ENCODE results near the gene NRG4. TPM values are rescaled to one million over a fixed set of nuclear protein-coding genes. Genes with fewer than 3 reads are reported as not detected.

The NRG4 gene
- total RNA-seq, 1 experiment from 2014 or later = 1.0 TPM

- DNase-seq (ENCODE audit: low read depth, low spot score) (no peak), ATAC-seq (peak; percentile 40; the same call in 1 of the 2 replicates)
- intact Hi-C loops (cut with micrococcal nuclease) = no loop called here
- RAD21 ChIA-PET (ENCODE audit: low non-redundant PET in 1 of 2, low total read pairs in 2 of 2, uncharacterized antibody in 2 of 2, unreplicated experiment in 2 of 2) = no interaction called here
- no peak overlapping the region for H3K9ac ChIP-seq (ENCODE audit: low read length)
- H3K79me2 ChIP-seq (ENCODE audit: insufficient read depth, low read length) = no peaks in the 10 kb centered on the region
- BruUV-seq (replicated peaks) = TSS peak; percentile 31
- no peak for TF ChIP-seq REST (IDR thresholded peaks at IDR 0.05; ENCODE audit: low read depth)
- TF ChIP-seq EZH2phosphoT487 (IDR thresholded peaks at IDR 0.05; ENCODE audit: borderline replicate concordance) = no peak
- no peak for TF ChIP-seq POLR2AphosphoS5 (IDR thresholded peaks at IDR 0.05; ENCODE audit: low read depth, low read length)
- no peak for TF ChIP-seq SP1 (IDR thresholded peaks at IDR 0.05; ENCODE audit: low read depth)
- TF ChIP-seq EZH2 (IDR thresholded peaks at IDR 0.05) = no peak
- no peak for TF ChIP-seq CEBPB (IDR thresholded peaks at IDR 0.05; ENCODE audit: low read depth)
- no peak for TF ChIP-seq RAD21 (IDR thresholded peaks at IDR 0.05; ENCODE audit: low read depth)
- TF ChIP-seq ZFX (IDR thresholded peaks at IDR 0.05) = no peak
- TF ChIP-seq EGR1 (IDR thresholded peaks at IDR 0.05; ENCODE audit: low read depth) = no peak
- TF ChIP-seq, protein P1, sequence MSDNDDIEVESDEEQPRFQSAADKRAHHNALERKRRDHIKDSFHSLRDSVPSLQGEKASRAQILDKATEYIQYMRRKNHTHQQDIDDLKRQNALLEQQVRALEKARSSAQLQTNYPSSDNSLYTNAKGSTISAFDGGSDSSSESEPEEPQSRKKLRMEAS (IDR thresholded peaks at IDR 0.05) = no peak
- TF ChIP-seq, protein P2, sequence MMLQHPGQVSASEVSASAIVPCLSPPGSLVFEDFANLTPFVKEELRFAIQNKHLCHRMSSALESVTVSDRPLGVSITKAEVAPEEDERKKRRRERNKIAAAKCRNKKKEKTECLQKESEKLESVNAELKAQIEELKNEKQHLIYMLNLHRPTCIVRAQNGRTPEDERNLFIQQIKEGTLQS (IDR thresholded peaks at IDR 0.05) = no peak
- no peak for TF ChIP-seq TCF7L2 (IDR thresholded peaks at IDR 0.05; ENCODE audit: borderline replicate concordance, extremely low read depth, insufficient read depth, insufficient read length)
- TF ChIP-seq CBX3 (IDR thresholded peaks at IDR 0.05; ENCODE audit: low read depth) = no peak
- TF ChIP-seq, protein P3, sequence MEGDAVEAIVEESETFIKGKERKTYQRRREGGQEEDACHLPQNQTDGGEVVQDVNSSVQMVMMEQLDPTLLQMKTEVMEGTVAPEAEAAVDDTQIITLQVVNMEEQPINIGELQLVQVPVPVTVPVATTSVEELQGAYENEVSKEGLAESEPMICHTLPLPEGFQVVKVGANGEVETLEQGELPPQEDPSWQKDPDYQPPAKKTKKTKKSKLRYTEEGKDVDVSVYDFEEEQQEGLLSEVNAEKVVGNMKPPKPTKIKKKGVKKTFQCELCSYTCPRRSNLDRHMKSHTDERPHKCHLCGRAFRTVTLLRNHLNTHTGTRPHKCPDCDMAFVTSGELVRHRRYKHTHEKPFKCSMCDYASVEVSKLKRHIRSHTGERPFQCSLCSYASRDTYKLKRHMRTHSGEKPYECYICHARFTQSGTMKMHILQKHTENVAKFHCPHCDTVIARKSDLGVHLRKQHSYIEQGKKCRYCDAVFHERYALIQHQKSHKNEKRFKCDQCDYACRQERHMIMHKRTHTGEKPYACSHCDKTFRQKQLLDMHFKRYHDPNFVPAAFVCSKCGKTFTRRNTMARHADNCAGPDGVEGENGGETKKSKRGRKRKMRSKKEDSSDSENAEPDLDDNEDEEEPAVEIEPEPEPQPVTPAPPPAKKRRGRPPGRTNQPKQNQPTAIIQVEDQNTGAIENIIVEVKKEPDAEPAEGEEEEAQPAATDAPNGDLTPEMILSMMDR (IDR thresholded peaks at IDR 0.05 in 2 of 3, conservative IDR thresholded peaks at IDR 0.05 in 1 of 3; ENCODE audit: borderline replicate concordance in 1 of 3, insufficient read depth in 1 of 3, low read depth in 2 of 3, low read length in 2 of 3) = no peak
- no peak for TF ChIP-seq ZNF274 (IDR thresholded peaks at IDR 0.05; ENCODE audit: low read depth, low read length)
- TF ChIP-seq JUND (IDR thresholded peaks at IDR 0.05) = no peak
- no peak for TF ChIP-seq ZBTB33 (IDR thresholded peaks at IDR 0.05; ENCODE audit: extremely low read depth, insufficient replicate concordance, low read length)
- TF ChIP-seq YY1 (IDR thresholded peaks at IDR 0.05; ENCODE audit: extremely low read depth, insufficient replicate concordance, low read depth, low read length) = no peak
- TF ChIP-seq ELF1 (IDR thresholded peaks at IDR 0.05; ENCODE audit: borderline replicate concordance, low read depth) = no peak
- no peak for TF ChIP-seq SRF (IDR thresholded peaks at IDR 0.05; ENCODE audit: low read depth)
- H3K9me3 ChIP-seq (ENCODE audit: control insufficient read depth in 1 of 2, insufficient read depth in 1 of 2, low read depth in 1 of 2, low read length in 2 of 2) = no peaks in the 10 kb centered on the region
- POLR2A ChIA-PET = no interaction called here
- H3K36me3 ChIP-seq (ENCODE audit: control insufficient read depth in 1 of 2, insufficient read depth in 2 of 2, low read length in 2 of 2) = 0 out of 4 replicates have a peak, but pooled peaks cover 0 to under 1% of the 10 kb centered on the region in 2 experiments
- H3K4me3 ChIP-seq (replicated peaks in 1 of 2; ENCODE audit: low read depth in 1 of 2, low read length in 2 of 2) = no peak overlapping the region
- H3K4me2 ChIP-seq (ENCODE audit: low read length) = no peak overlapping the region
- no peaks in the 10 kb centered on the region for H4K20me1 ChIP-seq (ENCODE audit: insufficient read depth)
- H3K9me2 ChIP-seq (ENCODE audit: insufficient read depth) = no peaks in the 10 kb centered on the region
- CTCF ChIA-PET = no interaction called here
- H3K27ac ChIP-seq (ENCODE audit: low read depth, low read length) = no peak overlapping the region
- no peak overlapping the region for H2AFZ ChIP-seq (ENCODE audit: low read depth, low read length, poor library complexity, severe bottlenecking)
- no peaks in the 10 kb centered on the region for H3K4me1 ChIP-seq (ENCODE audit: control insufficient read depth in 1 of 2, insufficient read depth in 2 of 2, low read length in 2 of 2)
- no peaks in the 10 kb centered on the region for H3K27me3 ChIP-seq (ENCODE audit: insufficient read depth, low read length)
These were observed 68.5 kb downstream of the NRG4 start for GRCh38 chr15:75943713-75944215.

All from HCT116 (cell line).